Ascending aorta (tissue), 2 donors: ENCODE measurements around the gene DUSP11. TPM values are rescaled to one million over a fixed set of nuclear protein-coding genes. Genes with fewer than 3 reads are reported as not detected.
"Not testable (repeated sequence)": the region's sequence is repeated elsewhere in the genome, so short reads cannot be mapped to it uniquely, and the experiment has no call there.

Experiments
- DNase-seq, 2 donors: peaks; one replicate each; pipeline ENCODE4 v3.0.0-alpha.2; 2019; ENCODE audit warnings: low spot score in 2 of 2
- H3K27ac ChIP-seq, 2 donors: fragments of 200-600 bp; sonication (generic); one replicate each; pipeline ENCODE4 v1.5.1; 2016 to 2017; ENCODE audit warnings: mild to moderate bottlenecking in 1 of 2
- H3K27me3 ChIP-seq: fragments of 200-600 bp; sonication (generic); one replicate; pipeline ENCODE4 v1.5.1; 2017
- H3K36me3 ChIP-seq, 2 donors: fragments of 200-600 bp; sonication (generic); one replicate each; pipeline ENCODE4 v1.5.1; 2016
- H3K4me1 ChIP-seq, 2 donors: fragments of 200-600 bp; sonication (generic); one replicate each; pipeline ENCODE4 v1.5.1; 2016 to 2017; ENCODE audit warnings: mild to moderate bottlenecking in 1 of 2
- H3K4me3 ChIP-seq, 2 donors: fragments of 200-600 bp; sonication (generic); one replicate each; pipeline ENCODE4 v1.5.1; 2016 to 2017; ENCODE audit warnings: mild to moderate bottlenecking in 1 of 2
- H3K9me3 ChIP-seq, 2 donors: fragments of 200-600 bp; sonication (generic); one replicate each; pipeline ENCODE4 v1.5.1; 2016
- intact Hi-C: fragments of 100-400 bp; cut with DNase I; formaldehyde crosslinking; loops from one replicate; pipeline ENCODE4 v1.15.1; 2023
- total RNA-seq: library from RNA; depleted of rRNA; stranded (reverse); fragments of >200 nt; gene quantifications from one replicate; pipeline ENCODE4 v1.1.0, GENCODE V29; 2016
- TF ChIP-seq, protein P1 (sequence below), 3 experiments: fragments of 200-600 bp in 2 of 3; fragments of 450-650 bp in 1 of 3; sonication (generic) in 2 of 3; IDR thresholded peaks; one replicate each; pipeline ENCODE4 v1.5.1; 2016 to 2019; ENCODE audit warnings: antibody characterized with exemption in 3 of 3, mild to moderate bottlenecking in 1 of 3, moderate library complexity in 1 of 3

The DUSP11 gene
- total RNA-seq, 1 donor from 2014 or later: 24.6 TPM

DNA sequence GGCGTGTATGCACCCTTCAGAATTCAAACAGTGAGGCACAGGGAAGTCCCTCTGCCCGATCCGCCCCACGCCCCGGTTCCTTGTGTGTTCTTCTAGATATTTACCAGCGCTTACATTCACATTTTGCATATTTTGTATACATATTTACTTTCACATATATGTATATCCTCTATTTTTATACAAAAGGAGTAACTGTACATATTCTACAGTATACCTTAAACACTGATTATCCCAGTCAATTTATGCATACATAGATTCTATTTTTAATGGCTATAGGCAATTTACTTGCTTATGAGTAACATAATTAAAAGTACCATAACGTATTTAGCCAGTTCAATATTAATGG, 307 bp upstream of the DUSP11 start:
- intact Hi-C loops: no loop called here
- Histone ChIP-seq H3K36me3 (peaks cover 8 to 19% of the 10 kb centered on the region in 2 donors), H3K4me1 (peaks cover 5 to 12% of the 10 kb centered on the region in 2 donors), H3K27me3 (no peaks in the 10 kb centered on the region), H3K4me3 (peak overlapping the region; percentile 79 to 92), H3K27ac (peak overlapping the region in 1 of 2 donors; percentile 82), H3K9me3 (no peaks in the 10 kb centered on the region)
- DNase-seq: no peak
- TF ChIP-seq, protein P1, sequence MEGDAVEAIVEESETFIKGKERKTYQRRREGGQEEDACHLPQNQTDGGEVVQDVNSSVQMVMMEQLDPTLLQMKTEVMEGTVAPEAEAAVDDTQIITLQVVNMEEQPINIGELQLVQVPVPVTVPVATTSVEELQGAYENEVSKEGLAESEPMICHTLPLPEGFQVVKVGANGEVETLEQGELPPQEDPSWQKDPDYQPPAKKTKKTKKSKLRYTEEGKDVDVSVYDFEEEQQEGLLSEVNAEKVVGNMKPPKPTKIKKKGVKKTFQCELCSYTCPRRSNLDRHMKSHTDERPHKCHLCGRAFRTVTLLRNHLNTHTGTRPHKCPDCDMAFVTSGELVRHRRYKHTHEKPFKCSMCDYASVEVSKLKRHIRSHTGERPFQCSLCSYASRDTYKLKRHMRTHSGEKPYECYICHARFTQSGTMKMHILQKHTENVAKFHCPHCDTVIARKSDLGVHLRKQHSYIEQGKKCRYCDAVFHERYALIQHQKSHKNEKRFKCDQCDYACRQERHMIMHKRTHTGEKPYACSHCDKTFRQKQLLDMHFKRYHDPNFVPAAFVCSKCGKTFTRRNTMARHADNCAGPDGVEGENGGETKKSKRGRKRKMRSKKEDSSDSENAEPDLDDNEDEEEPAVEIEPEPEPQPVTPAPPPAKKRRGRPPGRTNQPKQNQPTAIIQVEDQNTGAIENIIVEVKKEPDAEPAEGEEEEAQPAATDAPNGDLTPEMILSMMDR (IDR thresholded peaks at IDR 0.05): no peak

DNA sequence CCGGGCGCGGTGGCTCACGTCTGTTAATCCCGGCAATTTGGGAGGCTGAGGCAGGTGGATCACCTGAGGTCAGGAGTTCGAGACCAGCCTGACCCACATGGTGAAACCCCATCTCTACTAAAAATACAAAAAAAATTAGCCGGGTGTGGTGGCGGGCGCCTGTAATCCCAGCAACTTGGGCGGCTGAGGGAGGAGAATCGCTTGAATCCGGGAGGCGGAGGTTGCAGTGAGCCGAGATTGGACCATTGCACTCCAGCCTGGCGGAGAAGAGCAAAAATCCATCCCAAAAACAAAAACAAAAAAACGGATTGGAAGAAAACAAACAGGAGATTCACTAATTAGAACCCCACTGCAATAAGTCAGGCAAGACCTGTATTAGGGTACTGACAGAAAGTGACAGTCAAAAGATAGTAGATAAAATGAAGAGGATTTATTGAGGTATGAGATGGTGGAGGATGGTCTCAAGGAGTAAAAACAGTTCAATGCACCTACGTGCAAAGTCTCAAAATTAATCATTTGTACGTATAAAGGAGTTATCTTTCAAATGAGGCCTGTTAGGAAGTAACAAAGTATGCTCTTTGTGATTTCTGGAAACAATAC, 936 bp downstream of the DUSP11 start:
- Histone ChIP-seq H3K4me1 (peaks cover 5 to 12% of the 10 kb centered on the region in 2 donors), H3K27ac (peak overlapping the region; percentile 82 to 92), H3K4me3 (peak overlapping the region; percentile 79 to 92), H3K36me3 (peaks cover 19 to 31% of the 10 kb centered on the region in 2 donors)
- not testable (repeated sequence) for H3K9me3 ChIP-seq, DNase-seq, H3K27me3 ChIP-seq
- intact Hi-C loops: loop anchor here (5.0 kb wide), 1 partner anchor 42 kb away; the partner anchor contains the start of gene TPRKB

DNA sequence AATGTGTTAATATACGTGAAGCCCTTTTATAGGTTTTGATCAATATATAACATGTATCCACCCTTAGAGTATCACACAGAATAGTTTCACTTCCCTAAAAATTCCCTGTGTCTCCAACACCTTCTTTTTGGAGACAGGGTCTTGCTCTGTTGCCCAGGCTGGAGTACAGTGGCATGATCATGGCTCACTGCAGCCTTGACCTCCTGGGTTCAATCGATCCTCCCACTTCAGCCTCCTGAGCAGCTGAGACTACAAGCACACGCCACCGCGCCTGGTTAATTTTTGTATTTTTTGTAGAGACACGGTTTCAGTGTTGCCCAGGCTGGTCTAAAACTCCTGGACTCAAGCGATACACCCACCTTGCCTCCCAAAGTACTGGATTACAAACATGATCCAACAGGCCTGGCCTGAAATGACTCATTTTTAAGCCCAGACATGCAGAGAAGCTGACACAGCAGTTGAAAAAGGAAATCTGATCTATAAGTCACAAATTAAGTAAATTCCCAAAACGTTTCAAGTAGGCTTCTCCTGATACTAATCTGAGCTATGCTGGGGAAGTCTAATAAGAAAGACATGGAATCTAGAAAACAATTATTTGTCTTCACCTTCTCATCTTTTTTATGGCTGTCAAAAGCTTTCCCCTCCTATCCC, 2.9 kb downstream of the DUSP11 start:
- TF ChIP-seq, protein P1 (IDR thresholded peaks at IDR 0.05): no peak
- Histone ChIP-seq H3K9me3 (no peaks in the 10 kb centered on the region), H3K36me3 (peaks cover 27 to 51% of the 10 kb centered on the region in 2 donors), H3K4me3 (no peak overlapping the region), H3K27me3 (no peaks in the 10 kb centered on the region), H3K27ac (no peak overlapping the region), H3K4me1 (peaks cover 5 to 12% of the 10 kb centered on the region in 2 donors)
- DNase-seq: no peak
- intact Hi-C loops: loop anchor here (5.0 kb wide), 1 partner anchor 40 kb away; the partner anchor contains the start of gene TPRKB

DNA sequence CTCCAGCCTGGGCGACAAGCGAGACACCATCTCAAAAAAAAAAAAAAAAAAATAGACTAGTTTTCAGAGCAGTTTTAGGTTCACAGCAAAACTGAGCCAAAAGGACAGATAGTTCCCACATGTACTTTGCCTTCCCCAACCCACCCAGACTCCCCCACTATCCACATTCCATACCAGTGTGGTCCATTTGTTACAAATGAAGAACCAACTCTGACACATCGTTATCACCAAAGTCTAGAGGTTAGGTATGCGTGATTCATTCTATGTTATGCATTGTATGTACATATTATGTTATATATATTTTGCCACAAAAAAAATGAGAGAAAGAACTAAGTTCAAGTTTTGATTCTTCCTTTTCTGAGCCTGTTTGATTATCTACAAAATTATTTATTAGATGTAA, 3.5 kb downstream of the DUSP11 start:
- Histone ChIP-seq H3K9me3 (no peaks in the 10 kb centered on the region), H3K27me3 (no peaks in the 10 kb centered on the region), H3K27ac (no peak overlapping the region), H3K4me1 (peaks cover 5 to 12% of the 10 kb centered on the region in 2 donors), H3K36me3 (peaks cover 30 to 55% of the 10 kb centered on the region in 2 donors), H3K4me3 (no peak overlapping the region)
- TF ChIP-seq, protein P1 (IDR thresholded peaks at IDR 0.05): no peak
- intact Hi-C loops: loop anchor here (5.0 kb wide), 1 partner anchor 39 kb away; the partner anchor contains the start of gene TPRKB
- no peak for DNase-seq

DNA sequence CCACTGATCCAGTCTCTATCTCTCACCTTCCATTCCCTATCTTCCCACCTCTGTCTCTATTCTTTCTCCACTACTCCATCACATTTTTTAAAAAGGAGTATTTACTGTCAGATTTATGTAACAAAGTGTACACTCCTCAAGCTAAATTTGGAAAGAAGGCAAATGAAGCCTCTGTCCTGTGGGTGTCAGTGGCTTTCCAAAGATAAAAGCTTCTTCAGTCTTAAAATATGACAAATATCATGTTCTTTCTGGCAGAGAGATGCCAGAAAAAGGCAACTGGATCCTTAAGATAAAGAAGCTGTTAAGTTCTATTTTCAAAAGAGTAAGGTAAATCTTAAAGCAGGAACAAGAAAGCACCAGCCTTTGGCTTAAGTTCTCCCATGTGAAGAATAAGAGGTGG, 7.1 kb downstream of the DUSP11 start:
- no peaks in the 10 kb centered on the region for H3K27me3 ChIP-seq
- H3K27ac ChIP-seq: no peak overlapping the region
- no peak overlapping the region for H3K4me3 ChIP-seq
- DNase-seq: no peak
- TF ChIP-seq, protein P1 (IDR thresholded peaks at IDR 0.05): no peak
- no peaks in the 10 kb centered on the region for H3K9me3 ChIP-seq
- intact Hi-C loops: no loop called here
- H3K36me3 ChIP-seq: peaks cover 42 to 81% of the 10 kb centered on the region in 2 donors
- H3K4me1 ChIP-seq: no peaks in the 10 kb centered on the region

DNA sequence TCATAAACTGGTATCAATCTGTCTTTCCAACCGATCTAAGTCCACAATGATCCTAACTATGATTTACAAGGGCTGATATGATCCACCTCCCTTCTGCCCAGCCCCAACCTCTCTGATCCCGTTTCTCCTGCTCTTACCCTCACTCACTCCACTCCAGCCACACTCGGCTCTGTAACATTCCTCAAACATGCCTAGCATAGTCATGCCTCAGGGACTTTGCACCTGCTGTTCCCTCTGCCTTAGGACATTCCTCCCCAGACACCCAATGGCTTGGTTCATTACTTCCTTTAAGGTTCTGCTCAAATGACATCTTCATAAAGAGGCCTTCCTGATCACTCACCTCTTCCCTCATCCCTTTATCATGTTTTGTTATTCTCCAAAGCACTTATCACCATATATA, 9.2 kb downstream of the DUSP11 start:
- no peak for DNase-seq
- Histone ChIP-seq H3K27ac (no peak overlapping the region), H3K36me3 (peaks cover 53 to 83% of the 10 kb centered on the region in 2 donors), H3K9me3 (no peaks in the 10 kb centered on the region), H3K4me3 (no peak overlapping the region), H3K4me1 (no peaks in the 10 kb centered on the region), H3K27me3 (no peaks in the 10 kb centered on the region)
- intact Hi-C loops: no loop called here
- TF ChIP-seq, protein P1 (IDR thresholded peaks at IDR 0.05): no peak
